ENCODE results near the gene CCDC138. TPM values are rescaled to one million over a fixed set of nuclear protein-coding genes. Genes with fewer than 3 reads are reported as not detected.

CCDC138 gene
- total RNA-seq, 4 donors from 2014 or later: 1.5 to 2.7 (median 2.1) TPM

DNA sequence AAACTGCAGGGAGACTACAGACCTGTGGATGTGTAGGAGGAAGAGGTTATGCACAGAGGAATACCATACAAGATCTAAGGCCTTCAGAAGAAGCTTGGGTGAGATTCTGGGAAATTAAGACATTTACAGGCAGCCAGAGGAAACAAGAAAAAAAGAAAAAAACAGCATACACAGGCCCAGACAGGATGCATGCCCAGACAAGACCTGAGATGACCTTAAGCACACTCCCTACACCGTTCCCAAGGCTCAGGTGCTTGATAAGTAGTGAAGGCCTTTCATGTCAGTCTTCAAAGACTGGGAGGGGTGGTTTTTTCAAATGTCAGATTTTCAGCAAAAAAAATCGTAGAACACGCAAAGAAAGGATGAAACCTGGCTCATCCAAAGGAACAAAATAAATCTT is 83.0 kb downstream of the CCDC138 start:
- Histone ChIP-seq H3K4me3 (no peak overlapping the region), H3K36me3 (no peaks in the 10 kb centered on the region), H3K27ac (no peak overlapping the region), H3K27me3 (no peaks in the 10 kb centered on the region), H3K4me1 (no peaks in the 10 kb centered on the region), H3K9me3 (peaks cover 0 to 16% (median 0%) of the 10 kb centered on the region in 3 donors)
- 92 to 95% methylated on average over 3 of the region's 3 CpGs for WGBS, 2 donors (ENCODE audit: low coverage in 1 of 2)
- ATAC-seq: no peak
- TF ChIP-seq POLR2AphosphoS5 (IDR thresholded peaks at IDR 0.05) (no peak), POLR2A (IDR thresholded peaks at IDR 0.05) (no peak), EP300 (IDR thresholded peaks at IDR 0.05) (no peak)
- TF ChIP-seq, protein P1, sequence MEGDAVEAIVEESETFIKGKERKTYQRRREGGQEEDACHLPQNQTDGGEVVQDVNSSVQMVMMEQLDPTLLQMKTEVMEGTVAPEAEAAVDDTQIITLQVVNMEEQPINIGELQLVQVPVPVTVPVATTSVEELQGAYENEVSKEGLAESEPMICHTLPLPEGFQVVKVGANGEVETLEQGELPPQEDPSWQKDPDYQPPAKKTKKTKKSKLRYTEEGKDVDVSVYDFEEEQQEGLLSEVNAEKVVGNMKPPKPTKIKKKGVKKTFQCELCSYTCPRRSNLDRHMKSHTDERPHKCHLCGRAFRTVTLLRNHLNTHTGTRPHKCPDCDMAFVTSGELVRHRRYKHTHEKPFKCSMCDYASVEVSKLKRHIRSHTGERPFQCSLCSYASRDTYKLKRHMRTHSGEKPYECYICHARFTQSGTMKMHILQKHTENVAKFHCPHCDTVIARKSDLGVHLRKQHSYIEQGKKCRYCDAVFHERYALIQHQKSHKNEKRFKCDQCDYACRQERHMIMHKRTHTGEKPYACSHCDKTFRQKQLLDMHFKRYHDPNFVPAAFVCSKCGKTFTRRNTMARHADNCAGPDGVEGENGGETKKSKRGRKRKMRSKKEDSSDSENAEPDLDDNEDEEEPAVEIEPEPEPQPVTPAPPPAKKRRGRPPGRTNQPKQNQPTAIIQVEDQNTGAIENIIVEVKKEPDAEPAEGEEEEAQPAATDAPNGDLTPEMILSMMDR (IDR thresholded peaks at IDR 0.05): no peak

DNA sequence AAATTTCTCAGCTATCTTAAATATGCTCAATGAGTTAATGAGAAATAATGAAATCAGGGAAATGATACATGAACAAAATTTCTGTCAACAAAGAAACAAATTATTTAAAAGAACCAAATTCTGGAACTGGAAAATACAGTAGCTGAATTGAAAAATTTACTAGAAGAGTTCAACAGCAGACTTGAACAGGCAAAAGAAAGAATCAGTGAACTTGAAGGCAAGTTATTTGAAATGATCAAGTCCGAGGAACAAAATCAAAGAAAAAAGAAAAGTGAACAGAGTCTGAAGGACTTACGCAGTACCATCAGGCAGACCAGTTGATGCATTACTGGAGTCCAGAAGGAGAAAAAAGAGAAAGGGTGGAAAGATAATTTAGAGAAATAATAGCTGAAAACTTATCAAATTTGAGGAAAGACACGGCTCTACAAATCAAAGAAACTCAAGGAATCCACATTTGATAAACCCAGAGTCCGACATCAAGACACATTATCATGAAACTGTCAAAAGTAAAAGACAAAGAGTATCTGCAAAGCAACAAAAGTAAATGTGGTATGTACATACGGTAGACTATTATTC is 83.6 kb downstream of the CCDC138 start:
- WGBS, 2 donors (ENCODE audit: low coverage in 1 of 2): 96 to 99% methylated on average over 5 of the region's 5 CpGs
- Histone ChIP-seq H3K4me1 (no peaks in the 10 kb centered on the region), H3K4me3 (no peak overlapping the region), H3K27me3 (no peaks in the 10 kb centered on the region), H3K27ac (no peak overlapping the region), H3K9me3 (peaks cover 0 to 16% (median 0%) of the 10 kb centered on the region in 3 donors), H3K36me3 (no peaks in the 10 kb centered on the region)
- ATAC-seq: no peak
- no peak for TF ChIP-seq POLR2AphosphoS5 (IDR thresholded peaks at IDR 0.05)

DNA sequence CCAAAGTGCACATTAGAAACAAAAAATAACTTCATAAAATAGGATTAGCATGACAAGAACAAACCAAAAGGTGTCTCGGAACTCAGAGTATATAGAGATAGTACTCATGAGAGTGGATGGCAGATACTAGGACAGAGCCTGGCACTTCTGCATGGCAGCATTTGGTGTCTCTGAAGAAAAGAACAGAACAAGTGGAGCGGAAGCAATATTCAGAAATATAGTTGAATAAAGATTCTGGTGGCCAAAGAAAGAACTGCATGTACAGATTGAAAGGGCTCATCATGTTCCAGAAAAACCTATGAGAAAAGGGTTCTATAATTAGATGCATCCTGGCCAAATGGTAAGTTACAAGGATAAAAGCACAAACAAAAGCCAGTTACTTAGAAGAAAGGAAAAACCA is 90.9 kb downstream of the CCDC138 start:
- WGBS, 2 donors (ENCODE audit: low coverage in 1 of 2): 91 to 100% methylated on average over 2 of the region's 2 CpGs
- Histone ChIP-seq H3K4me3 (no peak overlapping the region), H3K36me3 (no peaks in the 10 kb centered on the region), H3K27me3 (no peaks in the 10 kb centered on the region), H3K4me1 (no peaks in the 10 kb centered on the region), H3K27ac (no peak overlapping the region), H3K9me3 (peaks cover 0 to 23% (median 0%) of the 10 kb centered on the region in 3 donors)
- ATAC-seq: no peak
- no peak for TF ChIP-seq POLR2AphosphoS5 (IDR thresholded peaks at IDR 0.05)
- TF ChIP-seq, protein P1 (IDR thresholded peaks at IDR 0.05): no peak
- TF ChIP-seq EP300 (IDR thresholded peaks at IDR 0.05): no peak
- no peak for TF ChIP-seq POLR2A (IDR thresholded peaks at IDR 0.05)

DNA sequence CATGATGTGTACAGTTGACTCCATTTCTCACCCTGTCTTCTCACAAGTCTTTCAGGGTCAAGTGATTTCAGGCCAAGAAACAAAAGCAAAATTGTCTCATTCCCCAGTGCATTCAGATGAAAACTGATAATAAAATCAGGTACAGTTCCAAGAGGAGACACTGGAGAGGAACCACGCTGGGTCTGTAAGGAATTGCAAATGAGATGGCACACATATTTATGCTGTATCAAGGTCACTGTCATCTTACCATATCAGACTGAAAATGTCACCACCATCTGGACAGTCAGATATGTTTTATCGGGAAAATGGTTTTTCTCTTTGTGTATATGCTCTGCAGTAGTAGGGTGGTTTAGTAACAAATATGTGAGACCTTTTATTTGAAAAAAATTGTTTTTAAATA is 91.7 kb downstream of the CCDC138 start:
- Histone ChIP-seq H3K4me1 (no peaks in the 10 kb centered on the region), H3K9me3 (peaks cover 0 to 28% (median 0%) of the 10 kb centered on the region in 3 donors), H3K27ac (no peak overlapping the region), H3K27me3 (no peaks in the 10 kb centered on the region), H3K36me3 (no peaks in the 10 kb centered on the region), H3K4me3 (no peak overlapping the region)
- 44 to 96% methylated on average over 2 of the region's 2 CpGs for WGBS, 2 donors (ENCODE audit: low coverage in 1 of 2)
- no peak for ATAC-seq
- TF ChIP-seq, protein P1 (IDR thresholded peaks at IDR 0.05): no peak
- TF ChIP-seq EP300 (IDR thresholded peaks at IDR 0.05) (no peak), POLR2AphosphoS5 (IDR thresholded peaks at IDR 0.05) (no peak), POLR2A (IDR thresholded peaks at IDR 0.05) (no peak)

DNA sequence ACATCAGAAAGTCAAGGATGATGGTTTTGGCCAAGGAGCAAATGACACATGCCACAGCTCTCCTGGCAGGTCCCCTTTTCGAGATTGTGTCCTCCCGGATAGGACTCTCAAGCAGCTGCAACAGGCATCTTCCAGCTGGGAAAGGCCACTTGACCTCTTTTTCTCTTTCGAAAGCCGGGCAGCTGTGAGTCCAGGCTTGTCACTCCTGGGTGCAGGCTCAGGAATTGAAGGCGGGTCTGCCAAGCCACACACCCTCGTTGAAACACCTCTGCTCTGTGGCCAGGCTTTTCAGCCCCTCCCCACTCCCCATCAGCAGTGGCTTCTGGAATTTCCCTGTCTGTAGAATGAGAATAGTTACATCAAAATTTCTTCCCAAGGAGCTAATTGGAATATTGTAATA is 98.0 kb downstream of the CCDC138 start:
- Histone ChIP-seq H3K4me1 (no peaks in the 10 kb centered on the region), H3K36me3 (no peaks in the 10 kb centered on the region), H3K4me3 (no peak overlapping the region), H3K27me3 (no peaks in the 10 kb centered on the region), H3K27ac (no peak overlapping the region), H3K9me3 (peaks cover 0 to 49% (median 0%) of the 10 kb centered on the region in 3 donors)
- no peak for TF ChIP-seq POLR2AphosphoS5 (IDR thresholded peaks at IDR 0.05)
- TF ChIP-seq, protein P1 (IDR thresholded peaks at IDR 0.05): no peak
- no peak for TF ChIP-seq POLR2A (IDR thresholded peaks at IDR 0.05)
- TF ChIP-seq EP300 (IDR thresholded peaks at IDR 0.05): no peak
- 29 to 30% methylated on average over 2 to 4 of the region's 6 CpGs for WGBS, 2 donors (ENCODE audit: low coverage in 1 of 2)
- ATAC-seq: no peak

Data from gastroesophageal sphincter (tissue), 4 donors.